HT-29 (cell line): Measurements from ENCODE around the gene ZNF148. TPM values are rescaled to one million over a fixed set of nuclear protein-coding genes. Genes with fewer than 3 reads are reported as not detected.
A peak's percentile ranks its signal among the peaks of the same experiment; 100 is the strongest.

Source experiments
- DNase-seq: peaks from one replicate; pipeline ENCODE4 v3.0.0-alpha.2; 2015; ENCODE audit warnings: low spot score
- total RNA-seq: library from RNA; depleted of rRNA; stranded (reverse); fragments of >200 nt; shearing (Covaris generic); gene quantifications from 2 replicates; pipeline ENCODE4 v1.2.3, GENCODE V29; 2014

The ZNF148 gene
- total RNA-seq, 1 experiment from 2014 or later, result 18.8 TPM

- DNase-seq, result no peak
Observed at GRCh38 chr3:125331243-125331642, 43.9 kb downstream of the ZNF148 start.

- DNase-seq, result no peak
Observed at GRCh38 chr3:125326957-125327356, 48.2 kb downstream of the ZNF148 start.

GRCh38 chr3:125325746-125326145, 49.4 kb downstream of the ZNF148 start:
- DNase-seq, result no peak

- no peak for DNase-seq
Observed at GRCh38 chr3:125324341-125324740, 50.8 kb downstream of the ZNF148 start.

GRCh38 chr3:125322917-125323316, 52.2 kb downstream of the ZNF148 start:
- no peak for DNase-seq

- no peak for DNase-seq
Observed at GRCh38 chr3:125322166-125322565, 53.0 kb downstream of the ZNF148 start.

GRCh38 chr3:125319765-125320164, 55.4 kb downstream of the ZNF148 start:
- no peak for DNase-seq

GRCh38 chr3:125318871-125319270, 56.3 kb downstream of the ZNF148 start:
- no peak for DNase-seq

GRCh38 chr3:125318167-125318865, 56.8 kb downstream of the ZNF148 start:
- no peak for DNase-seq

- DNase-seq, result peak; percentile 25
Observed at GRCh38 chr3:125317761-125318160, 57.4 kb downstream of the ZNF148 start.

- no peak for DNase-seq
Observed at GRCh38 chr3:125316949-125317348, 58.2 kb downstream of the ZNF148 start.

- no peak for DNase-seq
Observed at GRCh38 chr3:125316246-125316645, 58.9 kb downstream of the ZNF148 start.

- DNase-seq, result no peak
Observed at GRCh38 chr3:125313060-125313635, 62.0 kb downstream of the ZNF148 start.

- DNase-seq, result no peak
Observed at GRCh38 chr3:125310623-125311081, 64.5 kb downstream of the ZNF148 start.

- no peak for DNase-seq
Observed at GRCh38 chr3:125309476-125309875, 65.6 kb downstream of the ZNF148 start.

- DNase-seq, result no peak
Observed at GRCh38 chr3:125306620-125307019, 68.5 kb downstream of the ZNF148 start.

GRCh38 chr3:125302932-125303331, 72.2 kb downstream of the ZNF148 start:
- no peak for DNase-seq

- DNase-seq, result no peak
Observed at GRCh38 chr3:125300416-125300815, 74.7 kb downstream of the ZNF148 start.

- DNase-seq, result no peak
Observed at GRCh38 chr3:125294411-125294810, 80.7 kb downstream of the ZNF148 start.

GRCh38 chr3:125292015-125292414, 83.1 kb downstream of the ZNF148 start:
- no peak for DNase-seq

GRCh38 chr3:125289429-125289981, 85.6 kb downstream of the ZNF148 start:
- DNase-seq, result no peak

GRCh38 chr3:125287248-125287647, 87.9 kb downstream of the ZNF148 start:
- DNase-seq, result no peak

GRCh38 chr3:125281381-125281780, 93.7 kb downstream of the ZNF148 start:
- no peak for DNase-seq
